Neural progenitor cell (in vitro differentiated cells): ENCODE results near the gene OR5K4. TPM values are rescaled to one million over a fixed set of nuclear protein-coding genes. Genes with fewer than 3 reads are reported as not detected.

Experiments
- DNase-seq: peaks from one replicate; pipeline ENCODE4 v3.0.0-alpha.2; 2016; ENCODE audit warnings: low spot score
- H2AFZ ChIP-seq: fragments of 200-600 bp; sonication (generic); replicated peaks from 2 replicates; pipeline ENCODE4 v1.6.1; 2016; ENCODE audit warnings: antibody characterized with exemption
- H3F3A ChIP-seq: fragments of 200-600 bp; sonication (generic); 2 replicates; pipeline ENCODE4 v1.6.1; 2016; ENCODE audit warnings: antibody characterized with exemption, low read depth
- H3K27ac ChIP-seq: fragments of 200-600 bp; sonication (generic); 2 replicates; pipeline ENCODE4 v1.5.1; 2016; ENCODE audit warnings: mild to moderate bottlenecking
- H3K27me3 ChIP-seq: fragments of 200-600 bp; sonication (generic); 2 replicates; pipeline ENCODE4 v1.6.1; 2016; ENCODE audit warnings: mild to moderate bottlenecking, moderate library complexity
- H3K36me3 ChIP-seq: fragments of 200-600 bp; sonication (generic); 2 replicates; pipeline ENCODE4 v1.5.1; 2016
- H3K4me1 ChIP-seq: fragments of 200-600 bp; sonication (generic); 2 replicates; pipeline ENCODE4 v1.6.1; 2016; ENCODE audit warnings: mixed run types
- H3K4me2 ChIP-seq: fragments of 200-600 bp; sonication (generic); 2 replicates; pipeline ENCODE4 v1.6.1; 2016
- H3K4me3 ChIP-seq: fragments of 200-600 bp; sonication (generic); 2 replicates; pipeline ENCODE4 v1.5.1; 2016
- H3K79me2 ChIP-seq: fragments of 200-600 bp; sonication (generic); 2 replicates; pipeline ENCODE4 v1.6.1; 2016; ENCODE audit warnings: low read depth
- H3K9ac ChIP-seq: fragments of 200-600 bp; sonication (generic); 2 replicates; pipeline ENCODE4 v1.6.1; 2016
- H3K9me3 ChIP-seq: fragments of 200-600 bp; sonication (generic); 2 replicates; pipeline ENCODE4 v1.5.1; 2016; ENCODE audit warnings: low read depth
- H4K20me1 ChIP-seq: fragments of 200-600 bp; sonication (generic); 2 replicates; pipeline ENCODE4 v1.6.1; 2016; ENCODE audit warnings: low read depth
- H3K27ac Mint-ChIP-seq: 3 replicates; pipeline ENCODE4 v1.8.0; 2021; ENCODE audit warnings: mixed read lengths
- H3K27me3 Mint-ChIP-seq: 2 replicates; pipeline ENCODE4 v1.8.0; 2022; ENCODE audit warnings: low read depth, mild to moderate bottlenecking, inconsistent platforms, moderate library complexity, mixed read lengths; ENCODE audit not compliant: insufficient read depth
- H3K36me3 Mint-ChIP-seq: 3 replicates; pipeline ENCODE4 v1.8.0; 2021; ENCODE audit warnings: mixed read lengths
- H3K4me1 Mint-ChIP-seq: 3 replicates; pipeline ENCODE4 v1.8.0; 2021; ENCODE audit warnings: mixed read lengths
- H3K4me3 Mint-ChIP-seq: 3 replicates; pipeline ENCODE4 v1.8.0; 2021; ENCODE audit warnings: mild to moderate bottlenecking, moderate library complexity, mixed read lengths
- H3K9me3 Mint-ChIP-seq: 3 replicates; pipeline ENCODE4 v1.8.0; 2020; ENCODE audit warnings: mixed read lengths
- EZH2 ChIP-seq: fragments of 200-600 bp; sonication (generic); IDR thresholded peaks from 2 replicates; pipeline ENCODE4 v1.6.1; 2017; ENCODE audit warnings: antibody characterized with exemption, mild to moderate bottlenecking, moderate library complexity
- EZH2phosphoT487 ChIP-seq: fragments of 200-600 bp; sonication (generic); IDR thresholded peaks from 2 replicates; pipeline ENCODE4 v1.6.1; 2017; ENCODE audit warnings: antibody characterized with exemption
- total RNA-seq: library from RNA; depleted of rRNA; stranded (reverse); fragments of >200 nt; gene quantifications from 2 replicates; pipeline ENCODE4 v1.2.3, GENCODE V29; 2015; ENCODE audit warnings: low replicate concordance
- TF ChIP-seq, protein P1 (sequence below): fragments of 200-600 bp; sonication (generic); IDR thresholded peaks from 2 replicates; pipeline ENCODE4 v1.5.1; 2017; ENCODE audit warnings: antibody characterized with exemption, mild to moderate bottlenecking

OR5K4 gene
- total RNA-seq, 1 donor from 2014 or later, result not detected

DNA sequence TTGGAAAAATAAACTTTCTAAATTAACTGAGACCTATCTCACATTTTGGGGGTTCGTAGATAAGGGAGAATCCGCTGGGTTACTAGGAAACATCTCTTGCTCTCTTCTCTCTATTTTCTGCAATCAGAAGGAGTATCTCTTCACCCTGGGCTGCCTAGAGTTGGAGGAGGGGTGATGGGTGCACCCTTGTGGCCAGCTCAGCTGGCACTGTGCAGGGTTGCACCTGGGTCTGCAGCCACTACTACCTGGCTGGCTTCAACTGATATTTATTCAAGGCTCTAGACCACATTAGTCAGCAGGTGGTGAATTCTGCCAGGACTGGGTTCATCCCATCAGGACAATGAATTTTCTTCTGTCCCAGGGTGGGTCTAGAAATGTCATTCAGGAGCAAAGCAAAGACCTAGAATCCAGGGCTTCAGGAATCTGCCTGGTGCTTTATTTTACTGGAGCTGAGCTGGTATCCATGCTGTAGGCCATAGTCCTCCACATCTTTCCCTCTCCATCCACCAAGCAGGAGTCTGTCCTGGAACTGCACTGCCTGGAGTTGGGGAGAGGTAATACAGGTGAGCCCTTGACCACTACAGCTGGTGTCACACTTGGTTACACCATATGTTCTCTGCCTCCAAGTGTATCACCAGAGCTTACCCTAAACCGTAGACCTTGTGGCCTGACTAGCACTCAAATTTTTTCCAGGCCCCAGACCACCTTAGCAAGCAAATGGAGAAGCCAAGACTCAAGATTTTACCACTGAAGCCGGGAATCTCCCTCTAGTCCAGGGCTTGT, 14.0 kb downstream of the OR5K4 start:
- Histone ChIP-seq H3K79me2 (no peaks in the 10 kb centered on the region), H4K20me1 (no peaks in the 10 kb centered on the region), H3K4me1 (no peaks in the 10 kb centered on the region), H3K36me3 (no peaks in the 10 kb centered on the region), H2AFZ (no peak overlapping the region), H3K27me3 (no peaks in the 10 kb centered on the region), H3F3A (no peaks in the 10 kb centered on the region), H3K9me3 (no peaks in the 10 kb centered on the region), H3K4me3 (no peak overlapping the region), H3K4me2 (no peak overlapping the region), H3K9ac (no peak overlapping the region), H3K27ac (no peak overlapping the region)
- no peaks in the 10 kb centered on the region for H3K4me1 Mint-ChIP-seq
- H3K27me3 Mint-ChIP-seq, result peaks cover 3% of the 10 kb centered on the region
- DNase-seq, result no peak
- H3K9me3 Mint-ChIP-seq, result no peaks in the 10 kb centered on the region
- TF ChIP-seq, protein P1, sequence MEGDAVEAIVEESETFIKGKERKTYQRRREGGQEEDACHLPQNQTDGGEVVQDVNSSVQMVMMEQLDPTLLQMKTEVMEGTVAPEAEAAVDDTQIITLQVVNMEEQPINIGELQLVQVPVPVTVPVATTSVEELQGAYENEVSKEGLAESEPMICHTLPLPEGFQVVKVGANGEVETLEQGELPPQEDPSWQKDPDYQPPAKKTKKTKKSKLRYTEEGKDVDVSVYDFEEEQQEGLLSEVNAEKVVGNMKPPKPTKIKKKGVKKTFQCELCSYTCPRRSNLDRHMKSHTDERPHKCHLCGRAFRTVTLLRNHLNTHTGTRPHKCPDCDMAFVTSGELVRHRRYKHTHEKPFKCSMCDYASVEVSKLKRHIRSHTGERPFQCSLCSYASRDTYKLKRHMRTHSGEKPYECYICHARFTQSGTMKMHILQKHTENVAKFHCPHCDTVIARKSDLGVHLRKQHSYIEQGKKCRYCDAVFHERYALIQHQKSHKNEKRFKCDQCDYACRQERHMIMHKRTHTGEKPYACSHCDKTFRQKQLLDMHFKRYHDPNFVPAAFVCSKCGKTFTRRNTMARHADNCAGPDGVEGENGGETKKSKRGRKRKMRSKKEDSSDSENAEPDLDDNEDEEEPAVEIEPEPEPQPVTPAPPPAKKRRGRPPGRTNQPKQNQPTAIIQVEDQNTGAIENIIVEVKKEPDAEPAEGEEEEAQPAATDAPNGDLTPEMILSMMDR, result no peak
- TF ChIP-seq EZH2phosphoT487, result no peak
- TF ChIP-seq EZH2, result no peak
- H3K27ac Mint-ChIP-seq, result no peak overlapping the region
- H3K36me3 Mint-ChIP-seq, result no peaks in the 10 kb centered on the region
- H3K4me3 Mint-ChIP-seq, result no peak overlapping the region

DNA sequence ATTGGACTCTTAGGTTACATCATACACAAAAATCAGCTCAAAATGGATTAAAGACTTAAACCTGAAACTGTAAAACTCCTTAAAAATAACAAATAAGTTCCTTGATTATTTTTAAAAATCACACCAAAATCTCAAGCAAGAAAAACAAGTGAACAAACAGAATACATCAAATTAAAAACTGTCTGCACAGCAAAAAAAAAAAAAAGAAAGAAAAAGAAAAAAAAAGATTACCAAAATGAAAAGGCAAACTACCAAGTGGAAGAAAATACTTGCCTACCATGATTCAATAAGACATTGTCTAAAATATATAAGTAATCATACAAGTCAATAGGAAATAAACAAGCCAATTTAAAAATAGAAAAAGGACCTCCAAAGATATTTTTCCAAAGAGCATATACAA, 17.5 kb downstream of the OR5K4 start:
- no peak overlapping the region for H2AFZ ChIP-seq
- H3K36me3 ChIP-seq, result no peaks in the 10 kb centered on the region
- no peaks in the 10 kb centered on the region for H3K79me2 ChIP-seq
- H3K4me2 ChIP-seq, result no peak overlapping the region
- H3K9me3 ChIP-seq, result no peaks in the 10 kb centered on the region
- H3K4me3 ChIP-seq, result no peak overlapping the region
- no peaks in the 10 kb centered on the region for H3K27me3 ChIP-seq
- H3K27me3 Mint-ChIP-seq, result peaks cover 3% of the 10 kb centered on the region
- no peak overlapping the region for H3K27ac ChIP-seq
- H3K36me3 Mint-ChIP-seq, result no peaks in the 10 kb centered on the region
- no peaks in the 10 kb centered on the region for H3F3A ChIP-seq
- no peaks in the 10 kb centered on the region for H3K9me3 Mint-ChIP-seq
- H3K4me3 Mint-ChIP-seq, result no peak overlapping the region
- no peak overlapping the region for H3K27ac Mint-ChIP-seq
- no peak overlapping the region for H3K9ac ChIP-seq
- TF ChIP-seq, protein P1, result no peak
- TF ChIP-seq EZH2, result no peak
- TF ChIP-seq EZH2phosphoT487, result no peak
- no peak for DNase-seq
- H4K20me1 ChIP-seq, result no peaks in the 10 kb centered on the region
- no peaks in the 10 kb centered on the region for H3K4me1 Mint-ChIP-seq
- H3K4me1 ChIP-seq, result no peaks in the 10 kb centered on the region

DNA sequence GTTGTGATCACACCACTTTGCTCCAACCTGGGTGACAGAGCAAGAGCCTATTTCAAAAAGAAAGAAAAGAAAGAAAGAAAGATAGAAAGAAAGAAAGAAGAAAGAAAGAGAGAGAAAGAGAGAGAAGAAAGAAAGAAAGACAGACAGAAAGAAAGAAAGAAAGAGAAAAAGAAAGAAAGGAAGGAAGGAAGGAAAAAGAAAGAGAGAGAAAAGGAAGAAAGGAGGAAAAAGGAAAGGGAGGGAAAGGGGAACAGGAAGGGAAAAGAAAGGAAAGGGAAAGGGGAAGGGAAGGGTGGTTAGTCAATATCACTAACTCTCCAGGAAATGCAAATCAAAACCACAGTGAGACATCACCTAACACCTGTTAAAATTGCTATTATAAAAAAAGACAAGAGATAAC, 18.2 kb downstream of the OR5K4 start:
- no peaks in the 10 kb centered on the region for H3K4me1 Mint-ChIP-seq
- Histone ChIP-seq H4K20me1 (no peaks in the 10 kb centered on the region), H2AFZ (no peak overlapping the region), H3K79me2 (no peaks in the 10 kb centered on the region), H3K9ac (no peak overlapping the region), H3K27me3 (no peaks in the 10 kb centered on the region), H3K4me1 (no peaks in the 10 kb centered on the region), H3K4me3 (no peak overlapping the region), H3F3A (no peaks in the 10 kb centered on the region), H3K36me3 (no peaks in the 10 kb centered on the region), H3K27ac (no peak overlapping the region), H3K4me2 (no peak overlapping the region), H3K9me3 (no peaks in the 10 kb centered on the region)
- TF ChIP-seq, protein P1, result no peak
- TF ChIP-seq EZH2phosphoT487 (no peak), EZH2 (no peak)
- no peak overlapping the region for H3K27ac Mint-ChIP-seq
- no peak for DNase-seq
- no peak overlapping the region for H3K4me3 Mint-ChIP-seq
- H3K9me3 Mint-ChIP-seq, result no peaks in the 10 kb centered on the region
- H3K36me3 Mint-ChIP-seq, result no peaks in the 10 kb centered on the region
- peaks cover 3% of the 10 kb centered on the region for H3K27me3 Mint-ChIP-seq
